Calu3 (cell line): ENCODE data around the gene MT1E. TPM values are rescaled to one million over a fixed set of nuclear protein-coding genes. Genes with fewer than 3 reads are reported as not detected.

Source experiments
- BruUV-seq: library from RNA; stranded (reverse); fragments of 400-500 nt; replicated peaks from 2 replicates; lab custom pipeline; 2021; lab: Mats Ljungman, UMichigan
- CTCF ChIA-PET: fragments of 300-600 bp; sonication (Branson Sonifier 250); formaldehyde crosslinking; loops from one replicate; lab custom pipeline; 2022; ENCODE audit warnings: antibody characterized with exemption; lab: Charles Lee
- DNase-seq: peaks from one replicate; pipeline ENCODE4 v3.0.0; 2022
- H3K27ac Mint-ChIP-seq: one replicate; pipeline ENCODE4 v1.8.0; 2022; ENCODE audit warnings: mixed read lengths; ENCODE audit not compliant: unreplicated experiment
- H3K27me3 Mint-ChIP-seq: one replicate; pipeline ENCODE4 v1.8.0; 2022; ENCODE audit warnings: mixed read lengths; ENCODE audit not compliant: unreplicated experiment
- H3K36me3 Mint-ChIP-seq: one replicate; pipeline ENCODE4 v1.8.0; 2022; ENCODE audit warnings: mild to moderate bottlenecking, moderate library complexity, mixed read lengths; ENCODE audit not compliant: insufficient read depth, unreplicated experiment
- H3K4me1 Mint-ChIP-seq: one replicate; pipeline ENCODE4 v1.8.0; 2022; ENCODE audit warnings: mild to moderate bottlenecking, low read depth, mixed read lengths; ENCODE audit not compliant: unreplicated experiment
- H3K4me3 Mint-ChIP-seq: one replicate; pipeline ENCODE4 v1.8.0; 2022; ENCODE audit warnings: mild to moderate bottlenecking, low read depth, moderate library complexity, mixed read lengths; ENCODE audit not compliant: unreplicated experiment
- H3K9me3 Mint-ChIP-seq: one replicate; pipeline ENCODE4 v1.8.0; 2022; ENCODE audit warnings: low read depth, mixed read lengths; ENCODE audit not compliant: unreplicated experiment
- CTCF ChIP-seq: fragments of 200-600 bp; IDR thresholded peaks from one replicate; pipeline ENCODE4 v1.8.0; 2022; ENCODE audit warnings: antibody characterized with exemption; ENCODE audit not compliant: unreplicated experiment
- intact Hi-C: fragments of 100-400 bp; cut with micrococcal nuclease; formaldehyde crosslinking; loops from one replicate; pipeline ENCODE4 v1.10.0; 2022; ENCODE audit not compliant: unreplicated experiment
- total RNA-seq: library from RNA; stranded (reverse); gene quantifications from 2 replicates; pipeline ENCODE4 v1.2.3, GENCODE V29; 2022

Gene MT1E
- total RNA-seq, 1 experiment from 2014 or later = not detected

GRCh38 chr16:56643080-56643778, 17.6 kb downstream of the MT1E start:
- Mint-ChIP-seq H3K36me3 (peaks cover 18% of the 10 kb centered on the region), H3K27me3 (peaks cover 99% of the 10 kb centered on the region), H3K9me3 (no peaks in the 10 kb centered on the region), H3K4me3 (peak overlapping the region; percentile 60), H3K27ac (peak overlapping the region; percentile 39), H3K4me1 (peaks cover 21% of the 10 kb centered on the region)
- intact Hi-C loops = loop anchor here (2.0 kb wide), 1 partner anchor 60 kb away; no protein-coding TSS in a partner anchor
- DNase-seq = peak; percentile 86
- no TSS peak for BruUV-seq
- CTCF ChIA-PET = interaction anchor here (0.7 to 2.2 kb wide), 6 partner anchors 34 to 59 kb away, joined by 3 to 19 read pairs (median 10); partner anchors contain the start of gene MT2A
- TF ChIP-seq CTCF = peak; percentile 70

- no peak for TF ChIP-seq CTCF
- DNase-seq = no peak
- Mint-ChIP-seq H3K27ac (peak overlapping the region; percentile 39), H3K4me1 (peaks cover 21% of the 10 kb centered on the region), H3K27me3 (peaks cover 99% of the 10 kb centered on the region), H3K9me3 (no peaks in the 10 kb centered on the region), H3K36me3 (peaks cover 12% of the 10 kb centered on the region), H3K4me3 (peak overlapping the region; percentile 60)
- no TSS peak for BruUV-seq
- CTCF ChIA-PET = interaction anchor here (0.7 to 2.2 kb wide), 6 partner anchors 35 to 59 kb away, joined by 3 to 19 read pairs (median 10); partner anchors contain the start of gene MT2A
- intact Hi-C loops = loop anchor here (2.0 kb wide), 1 partner anchor 59 kb away; no protein-coding TSS in a partner anchor
Measured at GRCh38 chr16:56643833-56644232, 18.3 kb downstream of the MT1E start.

GRCh38 chr16:56645311-56645710, 19.7 kb downstream of the MT1E start:
- no TSS peak for BruUV-seq

GRCh38 chr16:56645838-56646237, 20.3 kb downstream of the MT1E start:
- Mint-ChIP-seq H3K27ac (no peak overlapping the region), H3K9me3 (no peaks in the 10 kb centered on the region), H3K4me3 (no peak overlapping the region), H3K27me3 (peaks cover 88% of the 10 kb centered on the region), H3K4me1 (peaks cover 21% of the 10 kb centered on the region), H3K36me3 (peaks cover 11% of the 10 kb centered on the region)
- BruUV-seq = no TSS peak
- intact Hi-C loops = no loop called here
- TF ChIP-seq CTCF = no peak
- CTCF ChIA-PET = no interaction called here
- DNase-seq = no peak

More at GRCh38 chr16:56645311-56645710, 19.7 kb downstream of the MT1E start:
- CTCF ChIA-PET = no interaction called here
- Mint-ChIP-seq H3K9me3 (no peaks in the 10 kb centered on the region), H3K36me3 (peaks cover 11% of the 10 kb centered on the region), H3K4me3 (no peak overlapping the region), H3K4me1 (peaks cover 21% of the 10 kb centered on the region), H3K27ac (no peak overlapping the region), H3K27me3 (peaks cover 92% of the 10 kb centered on the region)
- DNase-seq = no peak
- intact Hi-C loops = no loop called here
- no peak for TF ChIP-seq CTCF
